HS-5 (cell line): ENCODE data around the gene RPS10.

ENCODE experiments used
- DNase-seq: peaks from one replicate; pipeline ENCODE4 v3.0.0-alpha.2; 2012; ENCODE audit warnings: low read depth

RPS10 gene

DNA sequence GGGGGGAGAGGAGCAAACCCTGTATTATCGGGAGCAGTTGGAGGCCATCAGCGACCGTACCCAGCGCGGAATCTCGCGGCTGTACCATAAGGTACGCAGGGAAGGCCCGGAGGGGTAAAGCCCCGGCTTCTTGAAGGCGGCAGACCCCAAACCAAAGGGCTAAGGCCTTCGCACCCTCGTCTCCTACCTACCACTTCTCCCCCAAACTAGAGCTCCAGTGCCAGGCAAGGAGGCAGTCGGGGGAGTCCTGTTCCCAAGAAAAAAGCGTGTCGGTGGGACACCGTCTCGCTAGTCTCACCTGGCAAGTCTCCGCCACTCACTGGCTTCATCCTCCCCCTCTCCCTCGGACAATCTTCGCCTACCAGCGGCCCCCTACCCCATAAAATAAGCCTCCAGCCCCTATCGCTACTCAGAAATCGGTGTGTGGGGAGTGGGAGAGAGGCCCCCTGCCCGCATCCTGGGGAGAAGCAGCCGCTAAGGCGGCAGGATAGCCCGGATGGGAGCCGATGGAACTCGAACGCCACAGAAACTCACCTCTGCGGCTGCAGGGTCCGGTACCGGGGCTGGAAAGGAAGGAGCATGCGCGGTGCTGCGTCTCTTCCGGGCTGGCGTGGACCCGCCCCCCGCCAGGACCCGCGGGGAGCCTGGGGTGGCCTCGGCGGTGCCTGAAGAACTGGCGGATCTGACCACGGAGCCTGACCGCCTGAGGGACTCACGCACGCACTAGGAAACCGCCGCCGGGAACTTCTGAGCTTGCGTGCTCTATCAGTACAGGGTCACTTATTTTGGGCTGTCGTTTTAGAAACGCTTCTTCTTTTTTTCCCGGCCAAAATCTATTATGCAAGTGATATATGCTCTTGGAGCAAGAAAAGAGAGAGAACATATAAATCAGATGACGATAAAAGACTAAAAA is at the start of gene RPS10:
Gene RPS10 (minus strand): TSS at position 572 of the 913 bp plus-strand sequence. CDS start 848 bp downstream, outside the sequence.
- peak; percentile 67 for DNase-seq

DNA sequence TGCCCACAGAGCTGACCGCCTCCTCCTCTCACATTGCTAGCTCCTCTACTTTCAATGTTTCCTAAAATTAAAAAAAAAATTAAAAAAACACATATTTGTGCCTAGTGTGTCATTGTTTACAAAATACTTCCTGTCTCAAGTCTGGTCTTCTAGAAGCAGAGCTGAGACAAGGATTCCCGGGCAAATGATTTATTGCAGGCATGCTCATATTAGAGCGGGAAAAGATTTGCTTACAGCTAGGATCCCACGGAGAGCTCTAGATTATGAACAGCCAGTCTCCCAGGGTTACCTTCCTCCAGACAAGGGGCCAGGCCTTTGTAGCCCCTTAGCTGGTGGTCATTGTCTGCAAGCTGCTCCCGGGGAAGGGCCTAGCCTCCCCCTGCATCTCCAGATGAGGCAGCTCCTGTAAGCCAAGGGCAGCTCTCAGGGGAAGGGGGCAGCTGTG is 49.4 kb upstream of the RPS10 start:
- no peak for DNase-seq

DNA sequence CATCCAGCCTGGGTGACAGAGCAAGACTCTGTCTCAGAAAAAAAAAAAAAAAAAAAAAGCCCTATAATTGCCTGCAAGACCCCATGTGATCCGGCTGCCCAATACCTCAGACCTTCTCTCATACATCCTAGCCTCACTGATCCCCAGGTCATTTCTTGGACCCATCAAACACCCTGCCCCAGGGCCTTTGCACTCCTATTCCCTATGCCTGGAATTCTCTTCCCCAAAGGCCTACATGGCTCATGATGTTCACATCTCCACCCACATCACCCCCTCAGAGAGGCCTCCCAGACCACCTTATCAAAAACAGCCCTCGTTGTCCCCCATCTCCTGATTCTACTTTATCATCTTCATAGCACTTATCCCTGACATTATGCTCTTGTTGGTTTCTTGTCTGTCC is 48.9 kb upstream of the RPS10 start:
- DNase-seq = no peak

DNA sequence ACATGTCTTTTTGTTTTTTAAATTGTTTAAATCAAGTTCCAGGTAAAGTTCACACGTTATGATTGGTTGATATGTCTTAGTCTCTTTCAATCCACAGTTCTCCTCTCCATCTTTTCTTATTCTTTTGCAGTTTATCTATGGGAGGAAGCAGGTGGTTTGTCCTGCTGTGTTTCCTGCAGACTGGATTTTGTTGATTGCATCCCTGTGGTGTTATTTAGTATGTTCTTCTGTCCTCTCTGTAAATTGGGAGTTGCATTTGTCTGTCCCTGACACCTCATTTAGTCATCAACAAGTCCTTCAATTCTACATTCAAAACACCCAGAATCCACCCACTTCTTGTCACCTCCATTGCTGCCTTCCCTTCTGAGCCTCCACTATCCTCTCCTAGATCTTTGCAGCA is 48.1 kb upstream of the RPS10 start:
- no peak for DNase-seq

DNA sequence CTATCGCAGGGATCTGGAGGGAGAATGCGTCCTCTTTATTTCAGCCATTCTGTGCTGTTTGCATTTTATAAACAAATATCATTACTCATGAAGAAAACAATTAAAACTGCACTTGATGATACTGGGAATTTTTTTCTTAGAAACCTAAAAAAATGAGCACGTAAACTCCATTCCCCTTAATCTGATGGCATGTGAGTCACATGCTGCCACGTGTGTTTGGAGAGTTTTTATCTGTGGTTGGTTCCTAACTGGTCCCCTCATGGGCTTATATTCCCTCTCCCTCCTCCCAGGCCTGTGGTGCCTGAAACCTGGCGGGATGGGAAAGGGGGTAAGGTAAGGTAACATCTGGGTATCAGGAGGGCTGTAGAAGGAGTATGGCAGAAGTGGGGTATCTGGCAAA is 46.6 kb upstream of the RPS10 start:
- no peak for DNase-seq

DNA sequence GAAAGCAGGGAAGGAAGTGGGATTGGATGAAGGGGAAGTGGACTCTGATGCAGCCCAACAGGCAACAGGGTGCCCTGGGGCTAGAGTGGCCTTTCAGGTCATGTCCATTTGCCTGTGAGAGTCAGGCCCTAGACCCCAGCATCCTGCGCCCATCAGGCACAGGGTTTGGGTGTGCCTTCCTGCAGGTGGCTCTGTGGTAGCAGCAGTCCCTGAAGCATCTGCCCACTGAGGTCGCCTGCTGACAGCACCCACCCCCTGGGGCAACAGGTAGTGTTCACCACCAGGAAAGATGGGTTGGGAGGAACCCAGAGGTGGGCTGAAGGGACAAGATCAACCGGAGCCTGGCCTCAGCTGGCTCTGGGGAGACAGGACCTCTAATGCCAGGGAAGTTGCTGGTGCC is 43.6 kb upstream of the RPS10 start:
- no peak for DNase-seq

DNA sequence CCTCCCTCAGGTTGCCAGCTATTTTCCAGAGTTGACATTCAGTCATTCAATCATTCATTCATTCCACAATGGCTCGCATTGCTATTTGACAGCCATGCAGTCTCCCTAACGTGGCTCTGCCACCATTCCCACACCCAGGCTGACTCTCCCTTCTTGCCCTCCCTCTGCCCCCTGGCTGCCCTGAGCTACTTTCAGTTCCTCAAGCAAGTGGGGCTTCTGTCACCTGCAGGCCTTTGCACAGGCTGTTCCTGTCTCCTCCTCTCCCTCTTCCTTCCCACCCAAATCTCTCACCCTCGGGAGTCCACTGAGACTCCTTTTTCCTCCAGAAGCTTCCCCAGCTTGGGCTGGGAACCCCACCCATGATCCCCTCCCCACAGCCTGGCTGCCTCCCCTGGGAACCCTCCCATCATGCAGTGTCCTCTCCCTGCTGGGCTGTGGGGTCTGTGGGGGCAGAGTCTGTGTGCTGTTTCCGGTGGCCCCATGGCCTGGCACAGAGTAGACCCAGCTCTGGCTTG is 42.6 kb upstream of the RPS10 start:
- no peak for DNase-seq

DNA sequence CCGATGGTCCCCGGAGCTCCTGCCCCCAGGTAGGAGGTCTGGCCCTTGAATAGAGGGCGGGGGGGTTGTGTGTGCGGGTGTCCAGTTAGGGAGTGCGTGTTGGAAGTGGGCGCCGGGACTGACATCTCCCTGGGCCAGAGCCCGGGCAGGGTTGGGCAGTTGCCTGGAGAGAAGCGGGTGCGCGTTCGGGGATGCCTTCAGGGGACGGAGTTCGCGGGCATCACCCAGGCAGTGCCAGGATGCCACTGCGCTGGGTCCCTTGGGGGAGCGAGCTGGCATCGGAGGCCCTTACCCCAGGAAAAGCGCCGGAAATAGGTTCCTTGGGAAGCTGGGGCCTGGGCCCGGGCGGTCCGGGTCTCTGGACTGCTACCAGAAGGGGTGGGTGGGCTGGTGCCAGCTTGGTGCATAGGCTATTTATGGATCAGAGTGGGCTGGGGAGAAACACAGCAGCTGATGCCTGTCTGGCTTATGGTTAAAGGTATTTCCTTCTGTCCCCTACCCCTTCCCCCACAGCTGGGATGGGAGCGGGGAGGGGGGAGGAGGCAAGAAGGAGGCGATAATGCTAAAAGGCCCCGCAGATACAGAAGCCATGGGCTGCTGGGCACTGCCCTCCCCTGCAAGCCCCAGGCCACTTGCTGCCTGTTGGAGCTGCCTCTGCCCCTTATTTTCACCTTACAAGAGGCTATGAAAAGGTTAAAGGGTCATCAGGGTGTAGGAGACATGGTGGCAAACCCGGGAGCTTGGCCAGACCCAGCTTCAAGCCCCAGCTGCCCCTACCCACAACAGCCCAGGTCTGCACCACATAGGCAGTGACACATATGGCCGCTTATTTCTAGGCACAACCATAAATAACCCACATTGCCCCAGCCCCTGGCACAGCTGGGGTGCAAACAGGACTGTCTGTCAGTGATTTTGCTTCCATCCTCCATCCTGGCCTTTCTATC is 40.6 kb upstream of the RPS10 start:
- DNase-seq = no peak

DNA sequence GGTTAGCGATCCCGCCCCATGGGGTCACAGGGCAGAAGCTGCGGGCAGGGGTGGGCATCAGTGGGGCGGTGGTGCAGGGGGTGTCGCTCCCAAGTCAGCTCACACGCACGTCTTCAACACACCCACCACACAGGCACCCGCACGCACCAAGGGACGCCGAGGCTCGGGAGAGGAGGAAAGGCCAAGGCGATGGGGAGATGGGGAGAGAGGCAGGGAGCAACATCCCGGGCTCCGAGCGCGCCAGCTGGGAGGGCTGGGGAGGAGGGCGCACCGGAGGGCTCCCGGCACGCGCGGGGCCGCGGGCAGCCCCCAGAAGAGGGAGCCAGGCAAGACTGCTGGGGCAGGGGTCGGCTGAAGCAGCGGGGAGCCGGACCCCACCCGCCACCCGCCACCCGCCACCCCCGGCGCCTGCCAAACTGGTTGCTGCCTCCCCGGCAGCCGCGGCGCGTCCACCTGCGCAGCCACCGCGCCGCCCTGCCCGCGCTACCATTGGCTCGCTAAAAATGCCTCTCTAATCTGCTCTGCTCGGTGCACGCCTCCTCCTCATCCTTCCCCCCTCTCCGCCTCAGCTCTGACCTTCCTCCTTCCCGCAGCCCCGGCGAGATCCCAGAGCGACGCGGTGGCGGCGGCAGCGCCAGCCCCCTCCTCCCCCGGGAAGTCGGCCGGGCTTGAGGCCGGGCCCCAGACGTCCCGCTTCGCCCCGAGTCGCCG is 39.8 kb upstream of the RPS10 start, which contains the start of gene PACSIN1:
Gene PACSIN1 (plus strand): TSS at position 546 of the 711 bp plus-strand sequence. CDS start 60,230 bp downstream, outside the sequence.
- no peak for DNase-seq

DNA sequence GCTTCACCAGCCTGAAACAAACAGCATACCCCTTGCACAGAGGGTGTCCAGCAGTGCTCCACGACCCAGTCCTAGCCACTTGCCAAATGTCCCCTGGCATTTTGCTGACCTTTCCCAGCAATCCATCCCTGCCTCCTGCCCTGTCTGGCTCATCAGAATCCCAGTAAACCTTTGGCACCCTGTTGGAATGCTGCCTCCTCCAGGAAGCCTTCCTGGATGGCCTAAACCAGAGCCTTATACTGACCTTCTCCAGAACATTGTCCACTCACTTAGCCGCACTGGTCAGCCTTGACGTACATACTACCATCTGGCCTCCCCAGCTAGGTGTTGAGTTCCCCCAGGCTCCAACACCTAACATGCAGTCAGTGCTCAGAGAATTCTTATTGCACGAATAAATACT is 38.0 kb upstream of the RPS10 start:
- no peak for DNase-seq

DNA sequence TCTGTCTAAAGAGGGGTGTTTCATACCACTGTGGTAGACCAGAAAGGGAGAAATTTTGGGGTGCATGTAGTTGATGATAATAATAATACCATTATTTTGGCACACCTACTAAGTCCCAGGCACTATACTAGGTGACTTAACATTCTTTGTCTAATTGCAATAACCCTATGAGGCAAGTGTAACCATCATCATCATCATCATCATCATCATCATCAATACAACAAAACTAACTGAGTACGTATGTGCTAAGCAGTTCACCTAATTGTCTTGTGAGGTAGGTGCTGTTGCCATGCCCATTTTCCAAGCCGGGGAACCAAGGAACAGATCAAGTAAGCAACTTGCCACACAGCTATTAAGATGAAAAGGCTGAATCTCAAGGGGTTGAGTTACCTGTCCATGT is 37.4 kb upstream of the RPS10 start:
- DNase-seq = no peak

DNA sequence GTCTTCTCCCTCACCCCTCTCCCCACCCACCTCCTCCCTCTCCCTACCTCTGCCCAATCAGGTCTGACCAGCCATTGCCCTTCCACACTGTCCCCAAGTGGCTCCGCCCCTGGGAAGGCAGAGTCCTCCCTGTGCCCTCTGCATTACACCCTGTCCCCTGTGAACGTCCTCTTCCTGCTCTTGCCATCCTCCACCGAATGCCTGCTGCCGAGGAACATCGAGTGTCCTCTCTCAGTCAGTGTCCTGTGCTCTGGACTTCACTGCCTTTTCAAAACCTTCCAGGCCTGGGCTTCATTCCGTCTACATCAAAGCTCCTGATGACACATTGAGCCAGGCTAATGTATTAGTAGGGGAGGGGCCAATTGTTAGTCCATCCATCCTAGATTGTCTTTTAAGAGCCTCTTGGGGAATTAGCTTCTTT is 36.7 kb upstream of the RPS10 start:
- DNase-seq = no peak

DNA sequence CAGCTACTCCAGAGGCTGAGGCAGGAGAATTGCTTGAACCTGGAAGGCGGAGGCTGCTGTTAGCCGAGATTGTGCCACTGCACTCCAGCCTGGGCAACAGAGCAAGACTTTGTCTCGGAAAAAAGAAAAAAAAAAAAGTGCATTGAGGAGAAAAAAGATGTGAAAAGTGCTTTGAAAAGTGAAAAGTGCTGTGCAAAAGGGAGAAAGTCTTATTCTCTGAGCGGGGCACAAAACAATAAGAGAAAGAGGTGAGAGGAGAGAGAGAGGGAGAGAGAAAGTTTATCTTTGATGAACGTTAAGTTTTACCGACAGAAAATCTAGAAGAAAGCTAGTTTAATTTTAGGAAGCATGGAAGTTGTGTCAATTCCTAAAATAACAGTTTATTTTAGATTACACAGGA is 36.1 kb upstream of the RPS10 start:
- no peak for DNase-seq

DNA sequence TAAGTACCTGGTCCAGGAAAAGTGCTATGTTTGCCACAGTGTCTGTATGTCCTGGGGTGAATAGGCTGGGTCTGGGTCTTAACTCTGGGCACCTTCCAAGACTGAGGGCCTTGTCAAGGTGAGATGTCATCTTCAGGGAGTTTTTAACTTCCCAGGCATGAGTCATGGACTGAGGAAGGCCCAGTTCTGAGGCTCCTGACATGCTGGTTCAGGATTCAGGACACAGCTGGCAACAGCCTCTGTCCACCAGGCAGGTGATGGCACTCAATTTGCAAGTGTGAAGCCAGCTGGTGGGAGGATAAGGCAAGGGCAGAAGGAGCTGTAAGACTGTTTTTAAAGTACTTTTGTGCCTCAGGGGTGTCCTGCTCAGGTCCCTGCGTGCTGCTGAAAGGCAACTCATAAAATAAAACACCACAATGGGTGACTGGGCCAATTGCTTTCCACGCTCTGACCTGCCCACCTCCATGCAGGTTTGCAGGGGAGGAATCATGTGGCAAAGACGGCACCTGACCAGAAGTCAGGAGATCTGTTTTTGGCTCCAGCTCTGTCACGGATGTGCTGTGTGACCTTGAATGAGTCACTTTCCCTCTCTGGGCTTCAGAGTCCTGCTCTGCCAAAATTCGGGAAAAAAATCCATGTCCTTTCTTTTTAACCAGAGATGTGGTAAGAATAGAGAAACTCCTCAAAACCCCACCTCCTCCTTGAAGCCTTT is 35.1 kb upstream of the RPS10 start:
- DNase-seq = no peak

DNA sequence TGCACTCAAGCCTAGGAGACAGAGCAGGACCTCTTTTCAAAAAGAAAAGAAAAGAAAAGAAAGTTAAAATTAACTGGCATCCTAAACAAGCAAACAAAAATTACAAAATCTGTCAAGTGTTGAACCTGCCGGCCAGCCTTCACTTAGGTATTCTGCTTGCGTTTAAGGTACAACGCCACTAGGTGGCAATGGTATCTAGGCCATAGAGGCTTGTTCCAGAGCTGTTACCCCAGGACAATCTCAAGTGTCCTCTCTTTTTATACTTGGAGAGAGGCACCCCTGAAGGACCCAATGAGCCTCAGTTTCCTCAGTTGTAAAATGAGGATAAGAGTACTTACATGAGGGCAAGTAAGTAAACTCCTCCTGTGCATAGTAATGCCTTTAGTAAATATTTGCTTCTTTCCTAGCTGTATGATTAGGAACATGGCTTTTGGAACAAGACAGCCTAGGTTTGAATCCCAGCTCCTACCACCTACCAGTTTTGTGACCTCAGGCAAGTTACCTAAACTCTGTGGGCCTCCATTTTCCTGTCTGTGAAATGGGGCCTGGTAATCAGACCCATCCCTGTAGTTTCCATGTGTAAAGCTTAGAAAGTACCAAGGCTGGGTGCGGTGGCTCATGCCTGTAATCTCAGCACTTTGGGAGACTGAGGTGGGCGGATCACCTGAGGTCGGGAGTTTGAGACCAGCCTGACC is 34.2 kb upstream of the RPS10 start:
- DNase-seq = no peak

DNA sequence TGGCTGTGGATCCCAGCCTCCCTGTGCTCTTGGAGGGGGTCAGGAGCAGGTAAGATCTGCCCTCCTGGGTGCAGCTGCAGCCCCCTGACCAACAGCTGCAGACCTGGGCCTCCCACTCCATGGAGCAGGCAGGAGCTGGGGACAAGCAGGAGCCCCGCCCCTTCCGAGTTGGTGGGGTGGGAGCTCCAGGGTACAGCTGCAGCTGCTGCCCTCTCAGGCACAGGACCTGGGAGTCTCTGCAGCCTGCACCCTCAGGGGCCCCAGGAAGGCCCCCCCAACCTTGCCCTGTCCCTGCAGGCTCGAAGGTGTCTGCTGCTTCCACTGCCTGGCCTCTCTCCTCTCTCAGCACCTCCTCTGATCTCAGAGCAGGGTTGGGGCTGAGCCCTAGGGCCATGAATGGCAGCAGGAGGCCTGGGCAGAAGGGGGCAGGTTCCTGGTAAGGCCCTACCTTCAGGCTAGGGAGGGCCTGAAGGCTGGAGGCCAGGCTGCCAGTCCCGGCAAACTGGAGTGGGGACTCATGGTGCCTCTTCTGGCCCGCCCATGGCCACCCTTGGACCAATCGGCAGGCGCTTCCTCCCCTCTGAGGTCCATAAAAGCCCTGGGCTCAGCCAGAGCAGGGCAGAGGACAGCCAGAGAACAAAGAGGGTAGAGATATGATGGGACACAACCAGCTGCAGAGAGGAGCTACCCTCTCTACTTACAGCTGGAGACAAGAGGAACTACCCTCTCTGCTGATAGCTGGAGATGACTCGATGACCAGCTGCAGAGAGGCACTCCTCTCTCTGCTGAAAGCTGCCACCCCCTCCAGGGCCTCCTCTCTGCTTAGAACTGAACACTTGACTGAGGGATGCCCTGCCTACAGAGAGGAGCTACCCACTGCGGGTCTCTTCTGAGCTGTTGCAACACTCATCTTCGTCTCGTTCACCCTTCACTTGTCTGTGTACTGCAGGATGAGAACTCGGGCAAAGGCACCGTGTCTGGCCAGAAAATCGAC is 32.2 kb upstream of the RPS10 start:
- no peak for DNase-seq

DNA sequence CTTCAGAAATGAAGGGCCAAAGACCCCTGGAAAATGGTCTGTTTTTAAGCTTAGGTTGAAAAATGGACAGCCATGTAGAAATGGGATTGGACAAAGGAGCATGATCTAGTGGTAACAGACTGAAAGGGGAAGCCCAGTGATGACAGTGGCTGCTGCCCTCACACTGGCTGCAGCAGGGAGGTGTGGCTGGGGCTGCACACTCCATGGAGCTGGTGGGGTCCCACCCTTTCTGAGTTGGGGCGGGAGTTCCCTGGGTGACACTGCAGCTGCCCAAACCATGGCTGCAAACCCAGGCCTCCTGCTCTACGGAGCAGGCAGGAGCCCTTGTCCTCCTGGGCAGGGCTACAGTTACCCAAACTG is 31.5 kb upstream of the RPS10 start:
- DNase-seq = no peak

DNA sequence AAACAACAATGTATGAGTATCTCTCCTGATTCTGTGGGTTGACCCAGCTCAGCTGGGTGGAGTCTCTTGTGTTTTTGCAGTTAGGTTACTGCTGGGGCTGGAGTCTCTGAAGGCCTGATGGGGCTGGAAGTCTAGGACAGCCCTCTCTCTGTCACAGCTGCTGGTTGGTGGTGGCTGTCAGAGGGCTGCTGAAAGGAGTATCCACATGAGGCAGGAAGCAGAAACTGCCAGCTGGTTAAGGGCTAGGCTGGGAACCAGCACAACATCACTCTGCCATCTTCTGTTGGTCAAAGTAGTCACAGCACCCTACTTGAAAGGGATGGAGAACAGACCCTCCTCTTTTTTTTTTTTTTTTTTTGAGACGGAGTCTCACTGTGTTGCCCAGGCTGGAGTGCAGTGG is 30.0 kb upstream of the RPS10 start:
- DNase-seq = no peak

DNA sequence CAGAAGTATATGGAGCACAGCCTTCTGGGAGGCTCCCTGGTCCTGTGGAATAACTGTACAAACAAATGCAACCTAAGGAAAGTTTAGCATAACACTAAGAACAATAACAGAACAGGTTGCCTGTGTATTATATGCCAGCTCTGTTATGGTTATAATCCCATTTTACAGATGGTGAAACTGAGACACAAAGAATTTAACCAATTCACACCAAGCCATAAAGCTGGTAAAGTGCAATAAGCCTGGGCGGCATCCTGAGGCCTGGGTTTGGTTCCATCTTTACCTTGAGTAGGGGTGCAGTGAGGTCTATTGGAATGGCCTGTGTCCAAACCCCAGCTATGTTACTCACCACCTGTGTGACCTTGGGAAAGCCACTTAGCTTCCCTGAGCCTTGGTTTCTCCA is 25.3 kb upstream of the RPS10 start:
- DNase-seq = no peak
